CD14-positive monocyte (primary cell): ENCODE measurements around the gene TGFBR3. TPM values are rescaled to one million over a fixed set of nuclear protein-coding genes. Genes with fewer than 3 reads are reported as not detected.

Source experiments
- DNase-seq, 3 donors: peaks; one replicate each; pipeline ENCODE4 v3.0.0-alpha.2; 2011 to 2022
- H2AFZ ChIP-seq: 2 replicates; pipeline ENCODE4 v1.6.0; 2012; ENCODE audit warnings: mild to moderate bottlenecking, low read depth, low read length, inconsistent platforms; ENCODE audit not compliant: insufficient read depth, poor library complexity, severe bottlenecking
- H3K27ac ChIP-seq, 2 donors: 1 replicate in 1 of 2; 2 replicates in 1 of 2; pipeline ENCODE4 v1.5.1; 2012 to 2013; ENCODE audit warnings: low read length in 2 of 2, control low read depth in 1 of 2, inconsistent platforms in 1 of 2, low read depth in 1 of 2, mild to moderate bottlenecking in 1 of 2
- H3K27me3 ChIP-seq, 2 donors: one replicate each; pipeline versions ENCODE4 v1.6.0 to v1.6.1; 2011 to 2013; ENCODE audit warnings: low read length in 2 of 2; ENCODE audit not compliant: control insufficient read depth in 2 of 2, insufficient read depth in 2 of 2
- H3K36me3 ChIP-seq, 2 donors: replicated peaks in 1 of 2; 1 replicate in 1 of 2; 2 replicates in 1 of 2; pipeline versions ENCODE4 v1.5.1 to v1.6.1; 2012 to 2013; ENCODE audit warnings: low read length in 2 of 2, control low read depth in 1 of 2, inconsistent platforms in 1 of 2, mild to moderate bottlenecking in 1 of 2; ENCODE audit not compliant: insufficient read depth in 2 of 2, control insufficient read depth in 1 of 2
- H3K4me1 ChIP-seq, 2 donors: 1 replicate in 1 of 2; 2 replicates in 1 of 2; pipeline versions ENCODE4 v1.5.1 to v1.6.1; 2012 to 2013; ENCODE audit warnings: low read length in 2 of 2, control low read depth in 1 of 2, inconsistent platforms in 1 of 2, mild to moderate bottlenecking in 1 of 2, moderate library complexity in 1 of 2; ENCODE audit not compliant: insufficient read depth in 2 of 2, control insufficient read depth in 1 of 2
- H3K4me2 ChIP-seq: replicated peaks from 2 replicates; pipeline ENCODE3; 2012; ENCODE audit warnings: low read length, moderate library complexity, mild to moderate bottlenecking; ENCODE audit not compliant: poor library complexity, severe bottlenecking; ENCODE audit errors: extremely low read depth
- H3K4me3 ChIP-seq, 3 experiments: fragments of 200-600 bp in 1 of 3; sonication (generic) in 1 of 3; replicated peaks in 1 of 3; 1 replicate in 2 of 3; 2 replicates in 1 of 3; pipeline ENCODE4 v1.5.1; 2011 to 2013; ENCODE audit warnings: low read length in 3 of 3, mild to moderate bottlenecking in 3 of 3, control low read depth in 2 of 3, low read depth in 2 of 3, inconsistent platforms in 1 of 3, moderate library complexity in 1 of 3
- H3K79me2 ChIP-seq: 2 replicates; pipeline ENCODE4 v1.6.0; 2012; ENCODE audit warnings: mild to moderate bottlenecking, control low read depth, inconsistent platforms, low read length, moderate library complexity; ENCODE audit not compliant: insufficient read depth
- H3K9ac ChIP-seq: 2 replicates; pipeline ENCODE4 v1.6.0; 2017; ENCODE audit warnings: low read length, mild to moderate bottlenecking; ENCODE audit not compliant: insufficient read depth, poor library complexity, severe bottlenecking
- H3K9me3 ChIP-seq, 2 donors: replicated peaks in 1 of 2; 1 replicate in 1 of 2; 2 replicates in 1 of 2; pipeline versions ENCODE4 v1.5.1 to v1.6.1; 2012 to 2013; ENCODE audit warnings: low read length in 2 of 2, control low read depth in 1 of 2; ENCODE audit not compliant: control insufficient read depth in 1 of 2, insufficient read depth in 1 of 2
- H4K20me1 ChIP-seq: 2 replicates; pipeline ENCODE4 v1.6.0; 2012; ENCODE audit warnings: mild to moderate bottlenecking, low read length, control low read depth, moderate library complexity; ENCODE audit not compliant: insufficient read depth
- H3K27ac Mint-ChIP-seq, 7 donors: one replicate each; pipeline ENCODE4 v1.8.0; 2020; ENCODE audit warnings: mild to moderate bottlenecking in 7 of 7, mixed read lengths in 7 of 7, moderate library complexity in 6 of 7, inconsistent platforms in 2 of 7
- H3K27me3 Mint-ChIP-seq, 3 donors: one replicate each; pipeline ENCODE4 v1.8.0; 2021 to 2022; ENCODE audit warnings: low read depth in 3 of 3, mild to moderate bottlenecking in 3 of 3, mixed read lengths in 3 of 3, moderate library complexity in 3 of 3, inconsistent platforms in 1 of 3
- H3K36me3 Mint-ChIP-seq, 2 donors: one replicate each; pipeline ENCODE4 v1.8.0; 2020; ENCODE audit warnings: mixed read lengths in 2 of 2, inconsistent platforms in 1 of 2, mild to moderate bottlenecking in 1 of 2
- H3K4me1 Mint-ChIP-seq: one replicate; pipeline ENCODE4 v1.8.0; 2020; ENCODE audit warnings: mild to moderate bottlenecking, mixed read lengths
- H3K4me3 Mint-ChIP-seq, 2 donors: one replicate each; pipeline ENCODE4 v1.8.0; 2020; ENCODE audit warnings: mild to moderate bottlenecking in 2 of 2, mixed read lengths in 2 of 2, moderate library complexity in 1 of 2
- H3K9me3 Mint-ChIP-seq, 7 donors: one replicate each; pipeline ENCODE4 v1.8.0; 2020 to 2022; ENCODE audit warnings: mixed read lengths in 7 of 7, mild to moderate bottlenecking in 6 of 7, moderate library complexity in 6 of 7, inconsistent platforms in 2 of 7
- CTCF ChIP-seq: fragments of 200-600 bp; IDR thresholded peaks from one replicate; pipeline ENCODE4 v1.8.0; 2022; ENCODE audit warnings: antibody characterized with exemption, mild to moderate bottlenecking
- intact Hi-C, 2 donors: fragments of 100-400 bp; cut with micrococcal nuclease; formaldehyde crosslinking; loops; one replicate each; pipeline versions ENCODE4 v1.15.0 to v1.15.1; 2023
- polyA plus RNA-seq, 3 donors: library from polyadenylated mRNA; depleted of rRNA in 1 of 3; unstranded in 2 of 3; stranded (reverse) in 1 of 3; fragments of 300-500 nt in 2 of 3; fragments of >200 nt in 1 of 3; fragmentation: Illumina TruSeq in 2 of 3; gene quantifications; 1 replicate in 2 of 3; 2 replicates in 1 of 3; pipeline ENCODE4 v1.2.3, GENCODE V29; 2012 to 2021

Gene TGFBR3
- polyA plus RNA-seq, 3 donors, result 0.09 to 0.28 (median 0.20) TPM

DNA sequence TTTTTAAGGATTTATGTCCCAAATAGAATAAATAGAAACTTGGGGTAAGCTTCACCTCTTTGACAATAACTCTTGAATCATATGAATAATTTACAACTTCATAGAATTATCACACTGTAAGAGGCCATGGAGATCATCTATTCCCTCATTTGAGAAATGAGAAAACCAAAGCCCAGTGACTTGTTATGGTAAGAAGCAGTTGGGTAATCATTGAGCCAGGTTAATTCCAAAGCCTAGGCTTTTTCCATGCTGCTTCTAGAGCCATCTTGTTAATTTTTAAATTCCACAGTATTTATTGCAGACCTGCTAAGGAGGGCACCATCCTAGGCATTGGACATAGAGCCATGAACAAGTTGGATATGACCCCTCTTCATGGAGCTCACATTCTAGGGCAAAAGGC is 224.8 kb downstream of the TGFBR3 start:
- H3K27ac Mint-ChIP-seq, result no peak overlapping the region
- H3K9me3 ChIP-seq, result peaks cover 0 to 4% of the 10 kb centered on the region in 2 donors
- no peaks in the 10 kb centered on the region for H3K36me3 Mint-ChIP-seq
- no peak for TF ChIP-seq CTCF
- H3K4me1 Mint-ChIP-seq, result no peaks in the 10 kb centered on the region
- no peaks in the 10 kb centered on the region for H3K36me3 ChIP-seq
- no peaks in the 10 kb centered on the region for H3K4me1 ChIP-seq
- H3K27ac ChIP-seq, result no peak overlapping the region
- DNase-seq, result no peak
- H3K4me3 ChIP-seq, result no peak overlapping the region
- no peak overlapping the region for H3K4me2 ChIP-seq
- no peak overlapping the region for H3K9ac ChIP-seq
- intact Hi-C loops, result no loop called here
- peaks cover 0 to 2% (median 1%) of the 10 kb centered on the region in 3 donors for H3K27me3 Mint-ChIP-seq
- H3K27me3 ChIP-seq, result no peaks in the 10 kb centered on the region
- peaks cover 6 to 17% (median 9%) of the 10 kb centered on the region in 7 donors for H3K9me3 Mint-ChIP-seq
- H3K4me3 Mint-ChIP-seq, result no peak overlapping the region
- H3K79me2 ChIP-seq, result no peaks in the 10 kb centered on the region
- H2AFZ ChIP-seq, result no peak overlapping the region
- H4K20me1 ChIP-seq, result no peaks in the 10 kb centered on the region

DNA sequence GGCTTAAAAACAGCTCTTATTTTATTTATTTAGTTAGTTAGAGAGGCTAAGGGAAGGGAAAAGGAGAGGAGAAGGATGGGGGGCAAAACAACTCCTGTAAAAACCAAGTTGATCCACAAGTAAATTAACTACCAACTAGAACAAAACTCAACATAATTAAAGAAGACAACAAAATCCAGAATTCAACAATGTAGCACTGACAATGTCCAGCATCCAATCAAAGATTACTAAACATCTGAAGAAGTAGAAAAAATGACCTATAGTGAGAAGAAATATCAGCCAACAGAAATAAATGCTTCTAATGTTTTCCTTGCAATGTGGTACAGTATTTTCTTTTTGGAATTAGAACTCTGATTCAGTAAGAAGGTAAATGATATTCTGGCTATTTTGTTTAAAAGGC is 225.2 kb downstream of the TGFBR3 start:
- Mint-ChIP-seq H3K9me3 (peaks cover 6 to 17% (median 12%) of the 10 kb centered on the region in 7 donors), H3K36me3 (no peaks in the 10 kb centered on the region), H3K27me3 (peaks cover 0 to 2% (median 1%) of the 10 kb centered on the region in 3 donors), H3K27ac (no peak overlapping the region), H3K4me3 (no peak overlapping the region), H3K4me1 (no peaks in the 10 kb centered on the region)
- no peaks in the 10 kb centered on the region for H3K4me1 ChIP-seq
- H4K20me1 ChIP-seq, result no peaks in the 10 kb centered on the region
- H2AFZ ChIP-seq, result no peak overlapping the region
- TF ChIP-seq CTCF, result no peak
- H3K9ac ChIP-seq, result no peak overlapping the region
- H3K4me3 ChIP-seq, result no peak overlapping the region
- no peaks in the 10 kb centered on the region for H3K27me3 ChIP-seq
- no peaks in the 10 kb centered on the region for H3K36me3 ChIP-seq
- no peaks in the 10 kb centered on the region for H3K79me2 ChIP-seq
- intact Hi-C loops, result no loop called here
- H3K9me3 ChIP-seq, result peaks cover 0 to 4% of the 10 kb centered on the region in 2 donors
- H3K4me2 ChIP-seq, result no peak overlapping the region
- H3K27ac ChIP-seq, result no peak overlapping the region
- DNase-seq, result no peak
